GM12873 (cell line): ENCODE measurements around the gene SIX3.
A peak's percentile ranks its signal among the peaks of the same experiment; 100 is the strongest.

Experiments
- TF ChIP-seq, protein P1 (sequence below): IDR thresholded peaks from 2 replicates; pipeline ENCODE4 v1.5.1; 2012; ENCODE audit warnings: low read depth, mild to moderate bottlenecking, moderate library complexity, low read length, control low read depth; ENCODE audit not compliant: insufficient read depth; ENCODE audit errors: missing control alignments

Gene SIX3

DNA sequence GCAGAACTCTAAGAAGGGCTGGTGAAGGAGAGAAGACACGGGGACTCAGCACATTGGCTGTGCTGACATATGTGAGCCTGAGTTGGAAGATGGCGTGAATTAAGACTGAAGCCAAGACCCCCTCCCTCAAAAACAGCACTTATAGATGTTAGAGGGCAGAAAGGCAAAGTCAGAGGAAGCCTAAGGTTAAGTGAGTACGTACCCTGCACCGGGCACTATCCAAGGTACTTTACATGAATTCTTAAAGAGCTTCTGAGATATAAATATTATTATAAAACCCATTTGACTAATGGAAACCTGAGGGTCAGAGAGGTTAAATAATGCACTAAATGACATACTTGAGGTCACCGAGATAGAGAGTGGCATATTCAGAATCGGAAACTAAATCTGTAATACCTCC, 25.6 kb downstream of the SIX3 start:
- TF ChIP-seq, protein P1, sequence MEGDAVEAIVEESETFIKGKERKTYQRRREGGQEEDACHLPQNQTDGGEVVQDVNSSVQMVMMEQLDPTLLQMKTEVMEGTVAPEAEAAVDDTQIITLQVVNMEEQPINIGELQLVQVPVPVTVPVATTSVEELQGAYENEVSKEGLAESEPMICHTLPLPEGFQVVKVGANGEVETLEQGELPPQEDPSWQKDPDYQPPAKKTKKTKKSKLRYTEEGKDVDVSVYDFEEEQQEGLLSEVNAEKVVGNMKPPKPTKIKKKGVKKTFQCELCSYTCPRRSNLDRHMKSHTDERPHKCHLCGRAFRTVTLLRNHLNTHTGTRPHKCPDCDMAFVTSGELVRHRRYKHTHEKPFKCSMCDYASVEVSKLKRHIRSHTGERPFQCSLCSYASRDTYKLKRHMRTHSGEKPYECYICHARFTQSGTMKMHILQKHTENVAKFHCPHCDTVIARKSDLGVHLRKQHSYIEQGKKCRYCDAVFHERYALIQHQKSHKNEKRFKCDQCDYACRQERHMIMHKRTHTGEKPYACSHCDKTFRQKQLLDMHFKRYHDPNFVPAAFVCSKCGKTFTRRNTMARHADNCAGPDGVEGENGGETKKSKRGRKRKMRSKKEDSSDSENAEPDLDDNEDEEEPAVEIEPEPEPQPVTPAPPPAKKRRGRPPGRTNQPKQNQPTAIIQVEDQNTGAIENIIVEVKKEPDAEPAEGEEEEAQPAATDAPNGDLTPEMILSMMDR = no peak

DNA sequence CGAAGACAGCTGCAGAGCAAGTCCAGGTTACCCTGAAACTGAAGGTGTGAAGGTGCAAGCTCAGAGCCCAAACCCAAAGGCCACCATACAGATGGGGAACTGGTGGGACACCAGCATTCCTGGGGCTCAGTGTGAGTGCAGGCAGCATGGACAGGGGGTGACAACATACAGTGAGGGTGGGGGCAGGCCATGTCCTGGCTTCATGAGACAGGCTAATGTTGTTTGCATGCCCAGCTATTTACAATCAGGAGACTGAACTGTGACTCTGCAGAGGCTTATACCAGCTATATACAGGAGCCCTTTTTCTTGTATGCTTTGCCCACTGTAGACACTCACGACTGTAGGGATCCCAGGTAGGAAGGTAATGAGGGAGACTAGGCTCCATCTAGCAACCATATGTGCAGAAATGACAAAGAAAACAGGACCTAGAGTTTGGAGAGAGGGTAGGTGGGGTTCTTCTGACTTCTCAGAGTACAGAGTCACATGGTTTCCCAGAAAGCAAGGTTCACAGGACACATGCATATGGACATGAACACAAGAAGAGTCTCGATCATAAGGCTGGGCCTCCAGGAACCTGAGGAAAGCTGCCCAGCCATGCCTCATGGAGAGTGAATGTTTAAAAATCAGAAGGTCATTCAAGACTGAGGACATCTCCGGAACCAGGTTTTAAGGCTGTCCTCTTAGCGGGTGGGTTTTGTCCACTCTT, 26.4 kb downstream of the SIX3 start:
- TF ChIP-seq, protein P1 = no peak

DNA sequence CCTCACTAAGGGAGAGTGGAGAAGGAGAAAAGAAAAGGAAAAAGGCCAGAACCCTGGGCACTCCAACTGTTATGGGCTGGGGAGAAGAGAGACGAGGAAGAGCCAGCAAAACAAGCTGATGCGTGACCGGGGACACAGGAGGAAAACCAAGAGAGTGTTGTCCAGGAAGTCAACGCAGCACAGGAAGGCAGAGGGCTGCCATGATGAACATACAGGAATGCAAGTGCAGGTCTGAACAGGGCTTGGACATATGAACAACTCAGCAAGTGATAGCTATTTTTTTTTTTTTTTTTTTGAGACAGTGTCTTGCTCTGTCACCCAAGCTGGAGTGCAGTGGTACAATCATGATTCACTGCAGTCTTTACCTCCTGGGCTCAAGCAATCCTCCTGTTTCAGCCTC, 28.4 kb downstream of the SIX3 start:
- TF ChIP-seq, protein P1 = no peak

DNA sequence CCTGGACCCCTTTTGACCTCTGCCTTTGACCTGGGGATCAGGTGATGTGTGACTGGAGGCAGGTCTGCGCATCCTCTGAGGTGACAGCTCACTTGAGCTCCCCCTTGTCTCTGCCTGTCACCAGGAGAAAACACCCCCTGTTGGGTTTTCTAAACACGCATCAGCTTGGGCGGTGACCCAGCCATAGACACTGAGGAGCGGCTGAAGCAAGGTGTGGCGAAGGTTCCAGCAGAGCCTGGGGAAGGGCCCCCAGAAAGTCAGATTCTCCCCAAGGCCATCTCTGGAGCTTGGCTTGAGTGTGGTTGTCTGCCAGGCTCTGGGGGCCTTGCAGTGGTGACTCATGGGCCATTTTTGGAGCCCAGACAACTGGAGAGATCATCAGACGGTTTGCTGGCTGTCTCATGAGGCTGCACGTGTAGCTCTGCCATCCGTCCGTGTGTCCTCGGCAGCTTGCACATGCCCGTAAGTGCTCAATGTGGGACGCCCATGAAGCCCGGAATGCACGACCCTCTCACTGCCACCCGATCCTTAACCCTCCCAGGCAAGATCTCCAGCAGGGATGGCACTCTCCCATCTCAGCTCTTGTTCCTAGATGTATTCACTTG, 29.4 kb downstream of the SIX3 start:
- TF ChIP-seq, protein P1 = no peak

DNA sequence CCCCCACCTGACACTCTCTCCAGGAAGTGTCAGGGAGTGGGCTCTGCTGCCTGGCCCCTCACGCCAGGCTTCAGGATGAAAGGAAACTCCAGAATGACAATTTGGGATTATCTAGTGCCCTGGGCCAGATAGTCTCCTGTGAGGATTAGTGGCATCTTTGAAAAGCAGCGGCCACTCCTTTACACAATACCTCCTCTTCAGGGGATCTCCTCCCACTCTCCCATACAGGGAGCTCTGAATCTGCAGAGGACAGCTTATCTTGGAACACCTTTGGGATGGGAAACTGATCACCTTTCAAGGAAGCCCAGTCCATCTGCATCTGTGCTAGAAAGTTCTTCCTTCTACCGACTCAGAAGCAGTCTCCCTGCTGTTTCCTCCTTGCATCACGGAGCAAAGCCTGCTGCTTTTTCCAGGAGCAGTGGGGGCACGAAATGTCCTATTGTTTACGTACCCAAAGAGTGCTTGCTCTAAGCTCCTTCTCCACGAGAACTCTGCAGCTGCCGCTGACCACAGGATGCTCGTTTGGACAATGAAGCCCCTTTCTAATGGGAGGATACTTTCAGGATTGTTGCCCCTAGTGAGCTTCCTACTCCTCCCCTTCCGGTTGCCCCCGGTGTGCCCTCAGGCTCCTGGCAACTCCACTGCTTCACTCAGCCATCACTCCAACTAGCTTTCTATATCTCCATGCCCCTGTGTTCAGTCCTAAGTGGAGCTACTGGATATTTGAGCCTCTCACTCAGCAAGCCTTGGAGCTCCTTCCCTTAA, 31.5 kb downstream of the SIX3 start:
- TF ChIP-seq, protein P1 = no peak

DNA sequence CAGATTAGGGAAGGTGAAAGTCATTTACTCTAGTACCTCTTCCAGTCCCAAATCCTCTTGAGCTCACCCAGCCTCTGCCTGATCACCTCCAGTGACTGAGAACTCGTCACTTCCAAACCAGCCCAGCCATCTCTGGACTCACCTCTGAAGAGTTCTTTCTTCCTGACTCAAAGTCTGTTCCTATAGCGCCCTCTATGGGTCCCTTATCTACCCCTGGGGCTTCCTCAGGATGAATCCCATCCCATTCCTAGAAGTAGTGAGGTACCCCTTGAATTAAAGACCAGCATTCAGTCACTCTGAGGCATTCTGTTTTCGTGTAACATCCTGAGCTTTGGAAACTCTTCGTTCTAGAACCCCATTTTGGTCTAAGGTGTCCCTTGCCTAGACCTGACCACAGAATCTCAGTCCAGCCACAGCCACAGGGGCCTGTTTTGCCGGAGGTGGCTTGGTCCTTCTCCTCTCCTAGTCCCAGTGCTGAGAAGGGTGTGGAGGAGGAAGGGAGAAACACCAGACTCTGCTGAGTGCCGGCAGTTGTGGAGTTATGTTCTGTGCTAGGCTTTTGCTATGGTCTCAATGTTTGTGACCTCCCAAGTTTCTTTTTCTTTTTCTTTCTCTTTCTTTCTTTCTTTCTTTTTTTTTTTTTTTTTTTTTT, 32.7 kb downstream of the SIX3 start:
- TF ChIP-seq, protein P1 = peak; percentile 58
